ENCODE measurements around the gene TOR3A. TPM values are rescaled to one million over a fixed set of nuclear protein-coding genes. Genes with fewer than 3 reads are reported as not detected.

TOR3A gene
- total RNA-seq, 1 donor from 2014 or later: 23.2 TPM

GRCh38 chr1:179080866-179081686, 794 bp upstream of the TOR3A start:
- no peak for DNase-seq (ENCODE audit: extremely low spot score, unreplicated experiment)
- H3K9me3 Mint-ChIP-seq: no peaks in the 10 kb centered on the region
- H3K27me3 Mint-ChIP-seq: no peaks in the 10 kb centered on the region
- H3K36me3 Mint-ChIP-seq: no peaks in the 10 kb centered on the region
- peak overlapping the region; percentile 86 for H3K27ac Mint-ChIP-seq
- TF ChIP-seq CTCF (conservative IDR thresholded peaks at IDR 0.05): no peak
- H3K4me1 Mint-ChIP-seq (ENCODE audit: unreplicated experiment): peaks cover 22% of the 10 kb centered on the region
- H3K4me3 Mint-ChIP-seq: peak overlapping the region; percentile 90

GRCh38 chr1:179082333-179082998, 596 bp downstream of the TOR3A start:
- no peak for TF ChIP-seq CTCF (conservative IDR thresholded peaks at IDR 0.05)
- Mint-ChIP-seq H3K9me3 (no peaks in the 10 kb centered on the region), H3K4me3 (peak overlapping the region; percentile 97), H3K27ac (peak overlapping the region; percentile 87), H3K4me1 (ENCODE audit: unreplicated experiment) (peaks cover 22% of the 10 kb centered on the region), H3K36me3 (peaks cover 3% of the 10 kb centered on the region), H3K27me3 (no peaks in the 10 kb centered on the region)
- no peak for DNase-seq (ENCODE audit: extremely low spot score, unreplicated experiment)

- peak overlapping the region; percentile 97 for H3K4me3 Mint-ChIP-seq
- H3K4me1 Mint-ChIP-seq (ENCODE audit: unreplicated experiment): peaks cover 22% of the 10 kb centered on the region
- TF ChIP-seq CTCF (conservative IDR thresholded peaks at IDR 0.05): no peak
- H3K36me3 Mint-ChIP-seq: peaks cover 3% of the 10 kb centered on the region
- no peak for DNase-seq (ENCODE audit: extremely low spot score, unreplicated experiment)
- no peaks in the 10 kb centered on the region for H3K27me3 Mint-ChIP-seq
- peak overlapping the region; percentile 87 for H3K27ac Mint-ChIP-seq
- no peaks in the 10 kb centered on the region for H3K9me3 Mint-ChIP-seq
Measured at GRCh38 chr1:179082999-179083335, 1.1 kb downstream of the TOR3A start.

- Mint-ChIP-seq H3K27me3 (no peaks in the 10 kb centered on the region), H3K27ac (peak overlapping the region; percentile 72), H3K9me3 (no peaks in the 10 kb centered on the region), H3K4me1 (ENCODE audit: unreplicated experiment) (peaks cover 22% of the 10 kb centered on the region), H3K36me3 (peaks cover 3% of the 10 kb centered on the region), H3K4me3 (peak overlapping the region; percentile 80)
- TF ChIP-seq CTCF (conservative IDR thresholded peaks at IDR 0.05): no peak
- DNase-seq (ENCODE audit: extremely low spot score, unreplicated experiment): no peak
Measured at GRCh38 chr1:179083533-179083932, 1.7 kb downstream of the TOR3A start.

GRCh38 chr1:179087665-179088064, 5.8 kb downstream of the TOR3A start:
- Mint-ChIP-seq H3K27me3 (no peaks in the 10 kb centered on the region), H3K4me1 (ENCODE audit: unreplicated experiment) (peaks cover 18% of the 10 kb centered on the region), H3K4me3 (no peak overlapping the region), H3K9me3 (no peaks in the 10 kb centered on the region), H3K36me3 (peaks cover 12% of the 10 kb centered on the region), H3K27ac (no peak overlapping the region)
- no peak for DNase-seq (ENCODE audit: extremely low spot score, unreplicated experiment)
- no peak for TF ChIP-seq CTCF (conservative IDR thresholded peaks at IDR 0.05)
